ENCODE measurements around the gene PRRT1B. TPM values are rescaled to one million over a fixed set of nuclear protein-coding genes. Genes with fewer than 3 reads are reported as not detected.

Gene PRRT1B
- total RNA-seq, 2 donors from 2014 or later, result not detected

- intact Hi-C loops (cut with DNase I), result loop anchor here in 1 of 2 donors (5.0 kb wide), 1 partner anchor 130 kb away; no protein-coding TSS in a partner anchor
- DNase-seq (no peak), ATAC-seq (no peak)
Observed at GRCh38 chr9:131607591-131607990, 62.3 kb downstream of the PRRT1B start.

GRCh38 chr9:131608493-131609037, 63.2 kb downstream of the PRRT1B start:
- DNase-seq (peak; percentile 72), ATAC-seq (peak; percentile 75 to 82)
- intact Hi-C loops (cut with DNase I), result loop anchor here in 1 of 2 donors (5.0 kb wide), 1 partner anchor 129 kb away; no protein-coding TSS in a partner anchor

Other genes with a start within 250 kb of the PRRT1B start
- 100 to 1,000 TPM; 136 to 155 TPM for gene PRRC2B, start 151.4 kb upstream of the PRRT1B start, total RNA-seq
- 10 to 100 TPM; 19.1 to 20.7 TPM for gene POMT1, start 42.6 kb upstream of the PRRT1B start, total RNA-seq
- gene UCK1, start 14.3 kb upstream of the PRRT1B start, total RNA-seq, result 10 to 100 TPM; 23.3 to 23.7 TPM
- gene RAPGEF1, start 194.6 kb downstream of the PRRT1B start, total RNA-seq, result 100 to 1,000 TPM; 108 to 109 TPM